DMS79 (cell line): Measurements from ENCODE around the gene CEACAM5.
"Not testable (repeated sequence)": the region's sequence is repeated elsewhere in the genome, so short reads cannot be mapped to it uniquely, and the experiment has no call there.

Experiments
- DNase-seq: peaks from one replicate; lab custom pipeline; 2025; lab: John Stamatoyannopoulos, UW

CEACAM5 gene

GRCh38 chr19:41740415-41741243 lies 32.2 kb downstream of the CEACAM5 start:
- no peak for DNase-seq

- no peak for DNase-seq
Measured at GRCh38 chr19:41741244-41741554, 32.8 kb downstream of the CEACAM5 start.

- DNase-seq, result no peak
Measured at GRCh38 chr19:41744850-41745249, 36.4 kb downstream of the CEACAM5 start.

GRCh38 chr19:41745756-41746155 lies 37.3 kb downstream of the CEACAM5 start:
- no peak for DNase-seq

GRCh38 chr19:41746593-41747227 lies 38.3 kb downstream of the CEACAM5 start:
- peak; percentile 80 for DNase-seq

GRCh38 chr19:41748012-41748411 lies 39.6 kb downstream of the CEACAM5 start:
- no peak for DNase-seq

- peak; percentile 87 for DNase-seq
Measured at GRCh38 chr19:41750248-41751134, 42.1 kb downstream of the CEACAM5 start.

- DNase-seq, result no peak
Measured at GRCh38 chr19:41753159-41753558, 44.7 kb downstream of the CEACAM5 start.

GRCh38 chr19:41753936-41754529 lies 45.6 kb downstream of the CEACAM5 start:
- DNase-seq, result no peak

GRCh38 chr19:41755328-41755913 lies 47.0 kb downstream of the CEACAM5 start, which contains the start of gene CEACAM6:
Gene CEACAM6 (plus strand): TSS chr19:41755530. CDS start chr19:41755639, 109 bp downstream.
- DNase-seq, result no peak

- no peak for DNase-seq
Measured at GRCh38 chr19:41758846-41759245, 50.4 kb downstream of the CEACAM5 start.

GRCh38 chr19:41767115-41767514 lies 58.7 kb downstream of the CEACAM5 start:
- DNase-seq, result no peak

GRCh38 chr19:41768105-41768504 lies 59.7 kb downstream of the CEACAM5 start:
- not testable (repeated sequence) for DNase-seq

GRCh38 chr19:41769608-41770007 lies 61.2 kb downstream of the CEACAM5 start:
- no peak for DNase-seq

GRCh38 chr19:41771410-41771809 lies 63.0 kb downstream of the CEACAM5 start:
- DNase-seq, result no peak

- DNase-seq, result peak; percentile 97
Measured at GRCh38 chr19:41774515-41774980, 66.1 kb downstream of the CEACAM5 start.

- DNase-seq, result no peak
Measured at GRCh38 chr19:41776700-41777099, 68.3 kb downstream of the CEACAM5 start.
